ENCODE measurements around the gene HELZ2.

DNA sequence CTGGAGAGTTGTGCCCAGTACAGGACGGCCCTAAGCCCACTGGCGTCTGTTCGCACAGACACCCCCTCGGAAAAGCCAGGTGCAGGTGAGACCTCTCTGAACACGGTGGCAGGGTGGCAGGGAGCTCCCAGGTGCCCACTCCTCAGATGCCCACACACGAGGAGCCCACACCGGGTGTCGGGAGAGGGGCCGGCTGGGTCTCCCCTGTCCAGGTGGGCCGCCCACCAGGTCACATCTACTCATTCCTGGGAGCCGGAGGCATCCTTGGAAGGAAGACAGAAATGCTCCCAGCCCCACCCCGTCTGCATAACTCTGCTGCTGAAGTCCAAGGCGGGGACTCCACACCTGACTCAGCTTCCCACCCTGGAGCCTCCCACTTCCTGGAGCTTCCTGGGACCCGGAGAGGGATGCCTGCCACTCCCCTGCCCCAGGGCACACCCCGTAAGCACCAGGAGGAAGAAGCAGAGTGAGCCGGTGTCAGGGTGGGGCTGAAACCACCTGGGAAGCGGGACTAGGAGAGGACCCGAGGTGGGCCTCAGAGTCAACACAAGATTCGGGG is 29.0 kb downstream of the HELZ2 start:
- TF ChIP-seq, protein P1, sequence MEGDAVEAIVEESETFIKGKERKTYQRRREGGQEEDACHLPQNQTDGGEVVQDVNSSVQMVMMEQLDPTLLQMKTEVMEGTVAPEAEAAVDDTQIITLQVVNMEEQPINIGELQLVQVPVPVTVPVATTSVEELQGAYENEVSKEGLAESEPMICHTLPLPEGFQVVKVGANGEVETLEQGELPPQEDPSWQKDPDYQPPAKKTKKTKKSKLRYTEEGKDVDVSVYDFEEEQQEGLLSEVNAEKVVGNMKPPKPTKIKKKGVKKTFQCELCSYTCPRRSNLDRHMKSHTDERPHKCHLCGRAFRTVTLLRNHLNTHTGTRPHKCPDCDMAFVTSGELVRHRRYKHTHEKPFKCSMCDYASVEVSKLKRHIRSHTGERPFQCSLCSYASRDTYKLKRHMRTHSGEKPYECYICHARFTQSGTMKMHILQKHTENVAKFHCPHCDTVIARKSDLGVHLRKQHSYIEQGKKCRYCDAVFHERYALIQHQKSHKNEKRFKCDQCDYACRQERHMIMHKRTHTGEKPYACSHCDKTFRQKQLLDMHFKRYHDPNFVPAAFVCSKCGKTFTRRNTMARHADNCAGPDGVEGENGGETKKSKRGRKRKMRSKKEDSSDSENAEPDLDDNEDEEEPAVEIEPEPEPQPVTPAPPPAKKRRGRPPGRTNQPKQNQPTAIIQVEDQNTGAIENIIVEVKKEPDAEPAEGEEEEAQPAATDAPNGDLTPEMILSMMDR (IDR thresholded peaks at IDR 0.05), result no peak
- TF ChIP-seq POLR2AphosphoS5 (IDR thresholded peaks at IDR 0.05) (no peak), POLR2A (IDR thresholded peaks at IDR 0.05) (no peak)
